Stimulated activated CD8-positive, alpha-beta memory T cell treated with anti-CD3 and anti-CD28 coated beads, Interleukin-4, amount 100 ng/mL, for 48 hours (primary cell): ENCODE data around the gene CHCT1.
"Not testable (repeated sequence)": the region's sequence is repeated elsewhere in the genome, so short reads cannot be mapped to it uniquely, and the experiment has no call there.

ENCODE experiments used
- DNase-seq: peaks from one replicate; pipeline ENCODE4 v3.0.0-alpha.2; 2020

Gene CHCT1

GRCh38 chr17:60422162-60422665 is at the start of gene CHCT1:
Gene CHCT1 (plus strand): TSS chr17:60422489. CDS start chr17:60422593, 104 bp downstream.
- DNase-seq = no peak

- DNase-seq = no peak
These were observed 49.4 kb upstream of the CHCT1 start for GRCh38 chr17:60372790-60373483.

DNA sequence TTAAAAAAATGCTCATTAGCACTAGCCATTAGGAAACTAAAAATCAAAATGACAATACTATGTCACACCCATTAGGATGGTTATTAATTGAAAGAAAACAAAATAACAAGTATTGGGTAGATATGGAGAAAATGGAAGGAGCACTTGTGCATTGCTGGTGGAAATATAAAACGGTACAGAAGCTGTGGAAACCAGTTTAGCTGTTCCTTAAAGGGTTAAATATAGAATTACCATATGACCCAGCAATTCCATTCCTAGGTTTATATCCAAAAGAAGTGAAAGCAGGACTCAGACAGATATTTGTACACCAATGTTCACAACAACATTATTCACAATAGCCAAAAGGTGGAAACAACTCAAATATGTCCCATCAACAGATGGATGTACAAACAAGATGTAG is 44.1 kb upstream of the CHCT1 start:
- not testable (repeated sequence) for DNase-seq

GRCh38 chr17:60379461-60379860 is 42.8 kb upstream of the CHCT1 start:
- DNase-seq = not testable (repeated sequence)

- no peak for DNase-seq
These were observed 40.3 kb upstream of the CHCT1 start for GRCh38 chr17:60381958-60382357.

- DNase-seq = no peak
These were observed 38.9 kb upstream of the CHCT1 start for GRCh38 chr17:60383379-60383778.

GRCh38 chr17:60384921-60385320 is 37.4 kb upstream of the CHCT1 start:
- DNase-seq = not testable (repeated sequence)

GRCh38 chr17:60386147-60387058 is 35.9 kb upstream of the CHCT1 start:
- DNase-seq = no peak

- no peak for DNase-seq
These were observed 34.6 kb upstream of the CHCT1 start for GRCh38 chr17:60387666-60388065.

DNA sequence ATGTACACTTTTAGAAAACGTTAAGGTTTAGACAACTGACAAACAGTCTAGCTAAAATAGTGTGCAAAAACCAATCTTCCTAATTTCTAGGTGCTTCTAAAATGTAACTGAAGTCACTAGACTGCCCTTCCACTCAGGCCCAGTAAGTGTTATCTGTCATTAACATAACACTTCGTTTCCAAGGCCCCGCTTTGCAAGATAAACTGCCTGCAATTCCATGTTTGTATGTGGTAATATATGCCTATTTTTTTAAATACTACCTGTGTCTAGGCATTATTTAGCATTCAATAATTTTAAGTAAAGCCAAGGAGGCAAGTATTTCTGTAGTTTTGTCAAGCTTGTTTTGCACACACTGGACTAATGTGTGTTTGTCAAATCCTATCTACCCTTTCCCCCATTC is 33.5 kb upstream of the CHCT1 start:
- DNase-seq = no peak

GRCh38 chr17:60390186-60390585 is 32.1 kb upstream of the CHCT1 start:
- DNase-seq = no peak

DNA sequence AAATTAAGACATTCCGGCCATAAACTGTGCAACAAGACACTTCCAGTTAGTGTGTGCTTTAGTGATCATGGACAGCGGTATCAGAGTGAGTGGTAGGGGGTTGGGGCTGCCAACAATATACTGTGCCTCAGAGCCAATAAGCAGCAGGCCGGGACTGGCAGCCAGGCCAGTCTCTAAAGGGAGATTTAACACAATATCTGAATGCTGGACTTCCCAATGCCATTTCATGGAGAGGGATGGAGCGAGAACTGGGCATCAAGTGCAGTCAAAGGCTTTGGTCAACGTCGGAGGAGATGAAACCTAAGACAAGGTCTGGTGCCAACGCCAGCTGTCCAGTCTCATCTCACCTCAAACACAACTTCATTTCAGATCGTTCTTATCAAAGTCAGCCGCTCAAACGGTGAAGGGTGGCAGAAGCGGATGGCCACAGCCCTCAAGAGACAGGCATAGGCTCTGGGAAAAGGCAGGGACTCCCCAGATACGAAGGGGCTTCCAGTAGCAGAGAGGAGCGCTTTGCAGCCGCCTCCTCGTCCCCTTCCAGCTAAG is 31.3 kb upstream of the CHCT1 start:
- peak; percentile 45 for DNase-seq

DNA sequence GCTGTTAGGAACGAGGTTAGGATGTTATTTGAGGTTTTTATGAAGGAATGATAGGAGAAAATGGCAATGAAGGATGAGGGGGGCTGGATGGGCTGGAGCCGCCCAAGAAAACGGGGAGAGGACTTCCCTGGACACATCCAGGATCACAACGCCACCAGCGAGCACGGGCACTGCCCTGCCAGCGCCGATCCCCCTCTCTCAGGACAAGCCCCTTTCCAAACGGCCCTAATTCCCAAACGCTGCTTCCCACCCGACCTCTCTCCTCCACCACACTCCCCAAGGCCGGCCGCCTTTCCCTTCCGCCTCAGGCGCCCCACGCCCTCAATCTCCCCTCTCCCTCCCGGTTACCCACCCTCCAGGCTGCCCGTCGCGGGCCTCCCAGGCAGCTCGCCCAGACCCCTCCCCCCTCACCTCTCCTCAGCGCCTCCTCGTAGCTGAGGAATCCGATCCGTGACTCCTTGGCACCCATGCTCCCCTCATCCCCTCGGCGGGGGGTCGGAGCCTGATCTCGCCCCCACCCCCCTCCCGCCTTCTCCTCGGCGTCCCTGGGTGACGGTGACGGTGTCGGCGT is 30.7 kb upstream of the CHCT1 start:
- DNase-seq = no peak

GRCh38 chr17:60392042-60392844 is 30.0 kb upstream of the CHCT1 start, which contains the start of gene USP32:
Gene USP32 (minus strand): TSS chr17:60392133. CDS start chr17:60391939, 194 bp downstream.
- DNase-seq = peak; percentile 99

- peak; percentile 57 for DNase-seq
These were observed 29.2 kb upstream of the CHCT1 start for GRCh38 chr17:60392845-60393702.

DNA sequence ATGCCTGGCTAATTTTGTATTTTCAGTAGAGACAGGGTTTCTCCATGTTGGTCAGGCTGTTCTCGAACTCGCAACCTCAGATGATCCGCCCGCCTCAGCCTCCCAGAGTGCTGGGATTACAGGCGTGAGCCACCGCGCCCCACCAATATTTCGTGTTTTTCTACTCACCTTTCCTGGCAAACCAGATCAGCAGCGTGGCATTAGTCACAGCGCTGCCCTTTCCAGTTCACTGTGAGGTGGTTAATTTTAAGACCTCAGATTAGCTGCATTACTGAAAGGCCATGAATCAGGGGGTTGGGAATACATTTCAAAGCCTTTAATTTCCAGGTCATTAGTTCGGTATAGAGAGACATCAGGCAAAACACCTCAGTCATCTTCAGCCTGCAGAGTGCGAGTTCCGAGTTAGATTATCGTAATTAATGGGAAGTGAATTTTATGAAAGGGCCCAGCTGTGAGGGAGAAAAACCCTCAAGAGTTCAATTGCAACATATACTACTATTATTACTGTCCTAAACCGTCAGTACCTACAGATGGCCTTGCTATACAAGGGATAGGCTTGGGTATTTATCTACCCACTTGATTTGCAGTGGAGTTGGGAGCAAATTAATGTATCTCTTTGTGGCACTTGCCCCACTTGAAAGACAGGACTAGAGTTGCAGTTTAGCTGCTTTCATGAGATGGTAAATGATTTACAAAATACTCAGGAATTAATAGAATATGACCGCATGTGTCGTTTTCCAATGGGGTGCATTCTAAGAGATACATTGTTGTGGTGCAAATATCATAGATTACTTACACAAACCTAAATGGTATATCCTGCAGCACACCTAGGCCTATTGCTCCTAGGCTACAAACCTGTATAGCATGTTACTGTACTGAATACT is 28.2 kb upstream of the CHCT1 start:
- DNase-seq = peak; percentile 28

DNA sequence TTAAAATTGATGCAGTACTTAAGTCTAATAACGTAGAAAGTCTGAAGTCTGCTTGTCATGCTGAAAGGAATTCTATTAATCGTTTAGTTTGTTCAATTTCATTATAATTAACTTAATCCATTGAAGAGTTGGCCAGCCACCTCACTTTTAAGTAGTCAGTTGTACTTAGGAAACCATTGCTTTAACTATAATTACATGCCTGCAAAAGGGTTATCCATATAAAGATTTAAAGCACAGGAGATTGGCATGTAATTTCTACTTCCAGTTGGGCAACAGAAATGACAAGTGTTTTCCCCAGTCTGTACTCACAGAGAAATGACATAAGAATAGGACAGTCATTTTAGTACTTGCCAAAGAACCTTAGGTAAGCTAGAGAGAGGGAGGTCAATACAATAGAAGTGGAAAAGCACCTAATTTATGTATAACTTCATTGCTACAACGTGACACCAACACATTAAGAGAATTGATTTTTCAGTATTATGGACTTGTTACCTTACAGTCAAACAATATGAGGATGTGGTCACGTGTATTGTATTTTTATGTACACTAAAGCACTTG is 26.7 kb upstream of the CHCT1 start:
- no peak for DNase-seq

DNA sequence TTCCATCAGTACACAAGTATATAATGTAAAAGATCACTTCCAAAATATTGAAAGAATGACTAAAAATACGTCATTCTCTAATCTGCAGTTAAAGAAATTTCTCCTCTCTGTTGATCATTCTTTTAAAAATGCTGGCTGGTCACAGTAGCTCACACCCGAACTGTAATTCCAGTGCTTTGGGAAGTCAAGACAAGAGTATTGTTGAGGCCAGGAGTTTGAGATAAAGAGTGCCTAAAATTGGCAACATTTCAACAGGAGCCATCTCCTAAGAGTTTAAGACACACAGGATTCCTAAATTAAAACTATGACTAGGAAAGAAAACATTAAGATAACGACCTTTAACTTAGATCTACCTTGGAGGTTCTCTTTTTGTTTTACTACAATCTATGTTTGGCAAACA is 25.9 kb upstream of the CHCT1 start:
- no peak for DNase-seq

DNA sequence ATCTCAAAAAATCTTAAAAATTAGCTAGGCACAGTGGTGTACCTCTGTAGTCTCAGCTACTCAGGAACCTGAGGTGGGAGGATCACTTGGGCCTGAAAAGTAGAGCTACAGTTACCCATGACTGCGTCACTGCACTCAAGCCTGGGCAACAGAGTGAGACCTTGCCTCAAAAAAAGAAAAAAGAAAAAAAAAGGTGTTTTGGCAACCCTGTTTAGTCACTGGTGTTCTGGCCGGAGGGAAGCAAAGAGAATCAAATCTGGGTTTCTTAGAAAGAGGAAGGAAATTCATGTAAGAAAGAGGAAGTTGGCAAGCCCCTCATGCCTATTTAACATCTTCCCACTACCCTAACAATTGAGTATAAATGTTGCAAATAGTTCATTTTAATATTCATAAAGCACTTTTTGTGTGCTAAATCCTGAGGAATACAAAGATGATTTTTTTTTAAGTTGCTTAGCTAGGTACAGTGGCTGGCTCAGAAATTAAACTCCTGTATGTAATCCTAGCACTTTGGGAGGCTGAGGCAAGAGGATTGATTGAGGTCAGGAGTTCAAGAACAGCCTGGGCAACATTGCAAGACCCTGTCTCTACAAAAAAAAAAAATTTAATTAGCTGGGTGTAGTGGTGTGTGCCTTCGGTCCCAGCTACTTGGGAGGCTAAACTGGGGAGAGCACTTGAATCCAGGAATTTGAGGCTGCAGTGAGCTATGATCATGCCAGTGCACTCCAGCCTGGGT is 23.9 kb upstream of the CHCT1 start:
- no peak for DNase-seq
